HCT116 (cell line): ENCODE measurements around the gene THSD4.

Experiments used
- CEBPB ChIP-seq: IDR thresholded peaks from 2 replicates; pipeline ENCODE4 v1.6.1; 2012; ENCODE audit warnings: low read depth
- CTCF ChIP-seq, 3 experiments: fragments of 200-600 bp in 1 of 3; sonication (generic) in 1 of 3; IDR thresholded peaks in 2 of 3; conservative IDR thresholded peaks in 1 of 3; 2 replicates each; pipeline ENCODE4 v1.5.1; 2012 to 2017; ENCODE audit warnings: low read depth in 2 of 3, low read length in 2 of 3, antibody characterized with exemption in 1 of 3, borderline replicate concordance in 1 of 3, control low read depth in 1 of 3, mild to moderate bottlenecking in 1 of 3, mixed read lengths in 1 of 3, mixed run types in 1 of 3, moderate library complexity in 1 of 3; ENCODE audit not compliant: insufficient read depth in 1 of 3
- MAX ChIP-seq: IDR thresholded peaks from 2 replicates; pipeline ENCODE4 v1.6.1; 2012
- POLR2A ChIP-seq: IDR thresholded peaks from 2 replicates; pipeline ENCODE4 v1.7.0; 2011; ENCODE audit warnings: borderline replicate concordance; ENCODE audit not compliant: insufficient read depth, insufficient read length; ENCODE audit errors: extremely low read depth
- POLR2AphosphoS5 ChIP-seq: IDR thresholded peaks from 2 replicates; pipeline ENCODE4 v1.6.1; 2011; ENCODE audit warnings: mild to moderate bottlenecking, low read depth, low read length, moderate library complexity
- RAD21 ChIP-seq: IDR thresholded peaks from 2 replicates; pipeline ENCODE4 v1.6.1; 2012; ENCODE audit warnings: low read depth, mild to moderate bottlenecking
- SRF ChIP-seq: IDR thresholded peaks from 2 replicates; pipeline ENCODE4 v1.6.1; 2012; ENCODE audit warnings: low read depth

GRCh38 chr15:71151081-71151480 is 35.8 kb downstream of the THSD4 start:
- no peak for TF ChIP-seq POLR2AphosphoS5
- no peak for TF ChIP-seq CTCF (IDR thresholded peaks at IDR 0.05 in 2 of 3, conservative IDR thresholded peaks at IDR 0.05 in 1 of 3; ENCODE audit: borderline replicate concordance in 1 of 3, insufficient read depth in 1 of 3, low read depth in 2 of 3, low read length in 2 of 3)
- no peak for TF ChIP-seq RAD21
- TF ChIP-seq CEBPB: no peak
- TF ChIP-seq POLR2A: no peak
- TF ChIP-seq MAX: no peak
- TF ChIP-seq SRF: no peak
